DOHH2 (cell line): ENCODE measurements around the gene FNDC10.

ENCODE experiments used
- CTCF ChIP-seq: fragments of 200-600 bp; sonication (generic); IDR thresholded peaks from one replicate; pipeline ENCODE4 v1.5.1; 2014; ENCODE audit warnings: antibody characterized with exemption, mild to moderate bottlenecking, low read depth, low read length; ENCODE audit not compliant: poor library complexity, severe bottlenecking
- EZH2phosphoT487 ChIP-seq: fragments of 200-600 bp; sonication (generic); IDR thresholded peaks from 2 replicates; pipeline ENCODE4 v1.6.1; 2017; ENCODE audit warnings: borderline replicate concordance, mild to moderate bottlenecking, antibody characterized with exemption, low read length, moderate library complexity, mixed read lengths

- TF ChIP-seq CTCF (no peak), EZH2phosphoT487 (no peak)
Observed at GRCh38 chr1:1624443-1625403, 24.8 kb upstream of the FNDC10 start.
